Erythroblast (primary cell): ENCODE results near the gene DOCK9.

ENCODE experiments used
- GATA1 ChIP-seq: IDR thresholded peaks from 2 replicates; pipeline ENCODE4 v1.6.1; 2011; ENCODE audit warnings: low read depth, mild to moderate bottlenecking, control low read depth, low read length, moderate library complexity
- POLR2A ChIP-seq: IDR thresholded peaks from 2 replicates; pipeline ENCODE4 v1.6.1; 2011; ENCODE audit warnings: mild to moderate bottlenecking, low read length

DNA sequence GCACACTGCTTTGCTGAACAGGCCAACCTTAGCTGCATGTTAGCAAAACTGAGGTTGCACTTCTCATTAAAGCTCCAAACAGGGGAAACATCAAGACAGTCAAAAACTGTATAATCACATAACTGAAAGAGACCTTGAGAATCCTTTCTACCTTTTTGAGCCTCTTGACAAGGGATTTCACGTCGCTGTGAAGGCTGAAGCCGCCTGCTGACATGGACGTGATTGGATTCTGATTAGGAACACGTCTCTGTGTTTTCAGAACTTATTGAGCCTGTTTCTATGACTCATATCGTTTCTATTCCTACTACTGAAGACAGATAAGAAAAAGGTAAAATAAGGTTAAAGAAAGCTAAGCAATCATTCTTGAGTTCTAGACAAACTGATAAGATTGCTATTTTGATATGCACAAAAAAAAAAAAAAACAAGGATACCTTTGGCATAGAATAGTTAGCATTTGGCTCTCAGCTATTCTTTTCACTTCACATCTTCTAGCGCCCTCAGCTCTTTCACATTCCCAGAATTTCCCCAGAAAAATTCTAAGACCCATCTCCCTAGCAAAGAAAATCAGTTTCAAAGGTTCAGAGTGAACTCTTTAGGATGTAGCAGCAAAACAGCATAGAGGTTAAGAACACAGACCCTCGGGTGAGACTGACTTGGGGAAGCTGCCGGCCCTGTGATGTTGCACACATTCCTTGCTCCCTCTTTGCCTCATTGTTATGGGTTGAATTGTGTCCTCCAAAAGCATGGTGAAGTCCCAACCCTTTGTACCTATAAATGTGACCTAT lies 81.6 kb downstream of the DOCK9 start:
- TF ChIP-seq POLR2A = no peak
- no peak for TF ChIP-seq GATA1
